NCI-H82 treated with DMSO at 0.1 percent for 48 hours (cell line): ENCODE results near the gene PROSER3.

Experiments used
- DNase-seq: peaks from one replicate; lab custom pipeline; 2025; ENCODE audit not compliant: unreplicated experiment; lab: John Stamatoyannopoulos, UW

The PROSER3 gene

GRCh38 chr19:35738021-35738886 lies 19.7 kb upstream of the PROSER3 start:
- DNase-seq, result no peak

DNA sequence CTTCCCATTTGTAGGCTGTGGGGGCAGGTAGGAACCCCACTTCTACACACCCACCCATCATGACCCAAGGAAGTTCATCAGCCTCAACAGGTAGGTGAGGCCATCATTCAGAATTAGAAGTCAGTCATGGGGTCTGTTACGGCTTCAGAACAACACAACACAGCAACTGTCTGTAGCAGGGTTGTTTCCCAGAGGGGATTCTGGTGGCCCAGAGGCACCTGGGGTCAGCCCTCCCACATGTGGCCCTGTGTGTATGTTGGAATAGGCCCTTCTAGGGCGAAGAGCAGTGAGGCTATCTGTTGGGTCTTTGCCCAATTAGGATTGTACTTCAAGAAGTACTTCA lies 19.1 kb upstream of the PROSER3 start:
- no peak for DNase-seq

DNA sequence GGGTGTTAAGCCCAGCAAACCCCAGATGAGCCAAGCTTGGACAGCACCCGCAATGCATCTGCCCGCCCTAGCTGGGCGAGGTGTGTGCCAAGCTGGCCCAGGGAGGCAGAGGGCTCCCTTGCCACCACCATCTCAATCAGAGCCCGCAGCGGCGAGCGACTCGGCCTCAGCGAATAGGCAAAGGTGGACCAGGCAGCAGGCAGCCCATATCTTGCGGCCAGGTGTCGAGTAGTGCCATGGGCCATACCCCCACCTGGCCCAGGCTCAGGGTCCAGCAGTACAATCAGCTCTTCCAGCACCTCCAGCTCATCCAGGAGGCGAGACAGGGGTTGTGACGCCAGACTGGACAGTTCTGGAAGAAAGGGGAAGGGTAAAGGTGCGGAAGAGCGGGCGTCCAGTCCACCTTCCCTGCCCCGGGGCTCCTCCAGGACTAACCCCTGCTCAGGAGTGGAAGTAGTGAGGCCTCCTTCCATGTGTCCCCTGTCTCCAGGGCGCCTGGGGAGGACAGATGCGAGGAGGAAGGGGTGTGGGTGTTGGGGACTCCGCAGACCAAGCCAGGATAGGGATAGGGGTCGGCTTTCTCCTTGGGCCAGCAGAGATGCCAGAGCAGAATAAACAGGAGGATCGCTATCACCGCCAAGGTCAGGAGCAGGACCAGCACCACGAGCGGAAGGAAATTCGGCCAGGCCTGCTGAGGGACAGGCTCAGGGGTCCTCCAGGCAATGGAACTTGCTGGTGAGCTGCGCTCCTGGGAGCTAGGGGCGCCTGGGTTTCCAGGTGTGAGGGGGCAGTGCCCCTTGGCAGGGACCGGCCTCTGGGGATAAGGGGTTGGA lies 18.5 kb upstream of the PROSER3 start:
- DNase-seq, result no peak

DNA sequence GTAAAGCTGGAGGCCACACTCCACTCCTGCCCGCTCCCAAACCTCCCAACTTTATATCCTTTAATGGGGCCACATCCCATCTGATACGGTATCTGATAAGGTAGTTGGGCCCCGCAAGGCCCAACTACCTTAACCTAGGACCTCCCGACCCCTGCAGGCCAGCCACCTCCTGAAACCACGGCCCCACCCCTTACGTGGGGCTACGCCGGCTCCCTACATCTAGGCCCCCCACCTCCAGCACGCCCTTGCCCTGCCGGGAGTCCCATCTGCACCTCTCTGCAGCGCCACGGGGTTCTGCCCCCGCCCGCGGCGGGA lies 17.9 kb upstream of the PROSER3 start:
- DNase-seq, result no peak

DNA sequence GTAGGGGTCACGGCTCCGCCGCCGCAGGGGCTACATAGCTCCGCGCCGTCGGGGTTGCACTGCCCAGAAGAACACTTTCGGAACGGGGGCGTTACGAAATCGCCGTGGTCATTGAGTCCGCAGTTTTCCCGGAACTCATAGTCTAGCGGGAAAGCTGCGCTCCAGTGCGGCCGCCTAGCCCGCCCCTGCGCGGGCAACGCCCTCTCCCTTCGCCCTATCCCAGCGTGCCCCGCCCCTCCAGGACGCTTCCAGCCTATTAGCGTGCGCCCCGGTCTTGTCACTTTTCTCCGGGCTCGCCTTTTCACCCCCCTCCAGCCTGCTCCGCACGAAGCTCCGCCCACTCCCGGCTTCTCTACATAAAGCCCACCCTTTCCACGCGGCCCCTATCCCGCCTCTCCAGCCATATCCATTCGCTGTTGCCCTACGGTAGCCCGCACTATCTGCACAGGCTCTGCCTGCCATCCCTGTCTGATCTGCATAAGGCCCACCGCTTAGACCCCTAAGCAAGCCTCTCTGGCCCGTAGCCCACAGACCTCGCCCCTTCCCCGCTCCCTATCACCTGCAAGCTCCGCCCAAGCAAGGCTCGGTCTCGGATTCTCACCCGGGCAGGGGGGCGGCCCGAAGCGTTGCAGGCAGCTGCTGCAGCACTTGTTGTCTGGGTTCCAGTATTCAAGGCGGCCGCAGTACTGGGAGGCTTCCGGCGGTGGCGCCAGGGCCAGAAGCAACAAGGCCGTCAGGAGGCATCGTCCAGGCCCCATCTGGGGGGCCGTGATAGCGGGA lies 17.4 kb upstream of the PROSER3 start:
- peak; percentile 98 for DNase-seq

GRCh38 chr19:35741203-35741515 lies 16.8 kb upstream of the PROSER3 start:
- DNase-seq, result peak; percentile 29

DNA sequence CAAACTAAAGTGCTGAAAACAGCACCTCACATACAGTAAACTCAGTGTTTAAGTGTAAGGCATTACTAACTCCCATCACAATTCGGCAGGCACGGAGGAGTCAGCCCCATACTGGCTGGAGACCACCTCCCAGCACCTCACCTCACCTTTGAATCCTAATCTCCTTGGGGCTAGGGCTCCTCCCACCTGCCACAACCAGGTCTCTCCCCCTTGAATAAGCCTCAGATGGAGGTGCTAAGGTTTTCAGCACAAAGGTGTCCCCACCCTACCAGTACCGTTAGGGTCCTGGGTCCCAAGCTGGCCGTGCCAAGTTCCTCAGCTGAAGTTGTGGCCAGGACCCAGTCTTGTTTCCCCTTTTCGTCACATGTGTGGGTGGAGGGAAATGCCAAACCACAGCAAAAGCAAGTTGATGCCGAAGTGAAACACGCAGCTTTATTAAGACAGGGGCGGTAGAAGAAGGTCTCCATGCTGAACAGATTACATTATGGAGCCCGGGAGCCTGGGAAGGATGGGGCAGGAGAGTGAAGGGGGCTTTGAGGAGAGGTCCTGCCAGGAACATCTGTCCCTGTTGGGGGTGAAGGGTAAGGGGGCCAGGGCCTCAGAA lies 15.8 kb upstream of the PROSER3 start, which contains the start of gene IGFLR1:
IGFLR1 (minus strand) TSS at position 332 of the 604 bp plus-strand sequence. CDS start 1,272 bp downstream, outside the sequence.
- no peak for DNase-seq

DNA sequence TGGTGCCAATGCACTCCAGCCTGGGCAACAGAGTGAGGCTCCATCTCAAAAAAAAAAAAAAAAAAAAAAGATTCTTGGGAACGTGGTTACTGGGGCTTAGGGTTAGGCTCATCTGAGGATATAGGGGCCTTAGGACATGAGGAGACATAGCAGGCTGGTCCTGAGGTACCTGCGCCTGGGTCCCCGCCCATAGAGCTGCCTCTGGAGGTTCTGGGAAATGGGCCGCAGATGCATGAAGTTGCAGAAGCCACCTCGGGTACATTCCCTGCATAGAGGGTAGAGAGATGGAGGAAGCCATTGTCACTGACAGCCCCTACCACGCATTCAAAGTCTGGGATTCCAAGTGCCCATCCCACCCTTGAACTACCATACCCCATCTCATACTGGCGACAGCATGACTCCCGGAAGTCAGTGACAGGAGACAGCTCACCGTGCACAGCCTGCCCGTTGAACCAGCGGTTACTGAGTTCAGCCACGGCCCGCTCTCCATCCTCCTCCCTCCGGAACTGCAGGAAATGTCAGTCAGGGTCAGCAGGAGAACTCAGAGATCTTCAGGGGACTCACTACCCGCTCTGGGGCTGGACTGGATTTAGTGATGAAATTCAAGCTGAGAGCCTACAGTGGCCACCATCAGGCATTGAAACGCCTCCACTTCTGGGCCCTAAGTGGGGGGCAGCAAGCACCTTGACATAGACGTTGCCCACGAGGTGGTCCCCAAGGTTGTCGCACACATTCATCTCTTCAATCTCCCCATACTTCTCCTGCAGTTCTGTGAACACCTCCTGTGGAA lies 14.1 kb upstream of the PROSER3 start:
- DNase-seq, result no peak

- peak; percentile 91 for DNase-seq
Measured at GRCh38 chr19:35744430-35745327, 13.3 kb upstream of the PROSER3 start.

DNA sequence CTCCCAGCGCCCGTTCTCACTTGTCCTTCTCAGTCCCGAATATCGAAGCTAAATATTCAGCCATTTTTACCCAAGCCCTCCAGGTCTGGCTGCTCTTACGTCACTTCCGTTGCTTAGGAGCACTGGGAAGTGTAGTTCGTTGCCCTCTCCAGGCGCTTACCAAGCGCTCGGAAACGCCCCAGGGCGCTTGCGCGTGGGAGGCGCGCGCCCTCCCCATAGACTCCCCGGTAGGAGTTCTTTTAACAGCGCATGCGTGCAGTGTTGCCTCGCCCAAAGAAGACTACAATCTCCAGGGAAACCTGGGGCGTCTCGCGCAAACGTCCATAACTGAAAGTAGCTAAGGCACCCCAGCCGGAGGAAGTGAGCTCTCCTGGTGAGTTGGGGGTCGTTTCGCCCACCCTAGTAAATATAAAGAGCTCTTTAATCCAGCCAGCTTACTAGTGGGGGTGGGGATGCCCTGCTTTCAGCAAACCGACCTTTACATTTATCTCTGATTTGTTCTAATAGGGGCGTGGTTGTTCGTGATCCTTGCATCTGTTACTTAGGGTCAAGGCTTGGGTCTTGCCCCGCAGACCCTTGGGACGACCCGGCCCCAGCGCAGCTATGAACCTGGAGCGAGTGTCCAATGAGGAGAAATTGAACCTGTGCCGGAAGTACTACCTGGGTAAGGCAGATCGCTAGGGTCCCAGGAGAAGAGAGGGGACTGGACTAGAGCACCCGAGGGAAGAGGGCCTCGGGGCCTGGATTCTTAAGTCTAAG lies 12.5 kb upstream of the PROSER3 start, which contains the start of the genes PSENEN and U2AF1L4:
PSENEN (plus strand) TSS at position 324 of the 759 bp plus-strand sequence; CDS start at position 604, 280 bp downstream.
U2AF1L4 (minus strand) TSS at position 91 of the 759 bp plus-strand sequence; CDS start at position 64, 27 bp downstream.
- DNase-seq, result peak; percentile 95

GRCh38 chr19:35746087-35746462 lies 11.9 kb upstream of the PROSER3 start:
- DNase-seq, result no peak

DNA sequence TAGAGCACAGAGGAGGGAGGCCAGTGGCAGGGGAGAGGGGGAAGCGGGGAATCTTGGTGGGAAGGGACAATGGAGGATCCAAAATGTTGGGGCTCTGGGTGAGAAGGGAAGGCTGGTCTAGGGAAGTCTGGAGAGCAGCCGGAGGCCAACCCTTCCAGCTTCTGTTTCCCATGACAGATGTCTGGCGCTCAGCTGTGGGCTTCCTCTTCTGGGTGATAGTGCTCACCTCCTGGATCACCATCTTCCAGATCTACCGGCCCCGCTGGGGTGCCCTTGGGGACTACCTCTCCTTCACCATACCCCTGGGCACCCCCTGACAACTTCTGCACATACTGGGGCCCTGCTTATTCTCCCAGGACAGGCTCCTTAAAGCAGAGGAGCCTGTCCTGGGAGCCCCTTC lies 11.4 kb upstream of the PROSER3 start:
- DNase-seq, result no peak

DNA sequence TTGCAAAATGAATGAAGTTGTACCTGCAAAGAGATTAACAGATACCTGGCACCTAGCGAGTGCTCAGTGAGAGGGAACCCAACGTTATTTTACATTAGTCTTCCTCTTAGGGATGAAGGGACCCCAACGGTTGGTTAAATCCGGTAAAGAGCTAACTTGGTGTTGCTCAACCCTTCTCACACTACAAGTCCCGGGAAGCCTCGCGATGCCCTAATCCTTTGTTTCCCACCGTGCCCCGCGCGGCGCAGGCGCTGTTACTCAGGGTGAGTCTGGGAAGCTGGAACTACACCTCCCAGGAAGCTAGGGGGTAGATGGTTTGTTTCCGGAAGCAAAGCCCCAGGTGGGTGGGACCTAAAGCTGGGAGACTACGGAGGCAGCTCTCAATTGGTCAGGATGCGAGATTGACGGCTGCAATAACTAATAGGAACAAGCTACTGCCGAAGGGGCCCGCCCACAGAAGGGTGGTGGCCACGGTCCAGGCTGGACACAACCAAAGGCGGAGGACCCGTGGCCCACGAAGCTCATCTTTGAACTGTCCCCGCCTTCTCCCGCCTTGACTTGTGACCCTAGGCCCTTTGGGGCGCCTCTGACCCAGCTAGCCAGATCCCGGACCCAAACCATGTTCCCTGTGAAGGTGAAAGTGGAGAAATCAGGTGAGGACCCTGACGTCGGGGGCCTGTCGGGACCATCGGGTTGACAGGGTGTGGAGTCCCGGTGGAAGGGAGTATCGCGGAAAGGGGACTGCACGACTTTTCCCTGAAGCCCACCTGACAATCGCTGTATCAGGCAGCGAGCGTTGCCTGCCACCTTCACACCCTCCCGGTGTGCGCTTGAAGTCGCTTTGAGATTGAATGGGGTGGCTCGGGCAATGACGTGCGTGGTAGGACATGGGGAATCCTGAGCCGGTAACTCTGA lies 9.6 kb upstream of the PROSER3 start, which contains the start of gene LIN37:
LIN37 (plus strand) TSS at position 471 of the 915 bp plus-strand sequence; CDS start at position 620, 149 bp downstream.
- DNase-seq, result peak; percentile 96

GRCh38 chr19:35750167-35750566 lies 7.8 kb upstream of the PROSER3 start:
- no peak for DNase-seq

DNA sequence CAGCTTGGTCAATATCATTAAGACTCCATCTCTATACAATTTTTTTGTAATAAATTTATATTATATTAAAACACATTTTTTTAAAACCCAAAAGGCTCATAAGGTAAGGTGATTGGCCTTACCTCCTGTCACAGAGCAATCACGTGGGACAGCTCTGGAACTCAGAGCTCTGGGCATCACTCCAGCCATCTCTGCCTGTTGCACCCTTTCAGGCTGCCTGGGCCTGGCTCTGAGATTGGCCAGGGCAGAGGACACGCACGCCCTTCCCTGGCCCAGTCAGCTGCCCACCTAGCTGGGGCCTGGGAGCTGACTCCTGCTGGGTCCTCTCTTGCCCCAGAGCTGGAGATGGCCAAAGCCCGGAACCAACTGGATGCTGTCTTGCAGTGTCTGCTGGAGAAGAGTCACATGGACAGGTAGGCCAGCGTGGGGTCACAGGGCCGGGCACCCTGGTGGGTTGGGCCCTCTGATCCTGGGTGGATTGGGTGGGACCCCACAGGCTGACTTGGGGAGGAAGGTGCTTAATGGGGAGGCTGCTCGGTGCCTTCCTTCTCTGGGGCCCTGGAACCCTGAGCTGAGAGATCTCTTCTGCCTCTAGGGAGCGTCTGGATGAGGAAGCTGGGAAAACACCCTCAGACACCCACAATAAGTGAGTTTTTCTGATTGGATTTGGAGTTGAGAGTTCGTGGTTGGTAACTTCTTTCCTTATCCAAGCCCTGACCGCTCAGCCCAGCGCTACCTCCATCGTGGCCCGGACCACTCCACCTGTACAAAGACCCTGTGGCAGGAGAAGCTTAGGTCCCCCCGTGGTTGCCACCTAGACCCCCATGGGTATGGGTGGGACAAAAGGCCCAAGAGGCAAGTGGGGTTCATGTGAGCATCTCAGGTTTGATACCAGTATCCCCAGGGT lies 5.9 kb upstream of the PROSER3 start:
- no peak for DNase-seq

- no peak for DNase-seq
Measured at GRCh38 chr19:35752746-35753350, 5.1 kb upstream of the PROSER3 start.
